ENCODE results near the gene GRID1. TPM values are rescaled to one million over a fixed set of nuclear protein-coding genes. Genes with fewer than 3 reads are reported as not detected.

The GRID1 gene
- total RNA-seq, 1 experiment from 2014 or later = not detected

- TF ChIP-seq CTCF (IDR thresholded peaks at IDR 0.05; ENCODE audit: unreplicated experiment) = no peak
- Mint-ChIP-seq H3K36me3 (ENCODE audit: insufficient read depth, unreplicated experiment) (no peaks in the 10 kb centered on the region), H3K27me3 (ENCODE audit: unreplicated experiment) (peaks cover 89% of the 10 kb centered on the region), H3K4me1 (ENCODE audit: low read depth, unreplicated experiment) (no peaks in the 10 kb centered on the region), H3K4me3 (ENCODE audit: low read depth, unreplicated experiment) (no peak overlapping the region), H3K9me3 (ENCODE audit: low read depth, unreplicated experiment) (no peaks in the 10 kb centered on the region), H3K27ac (ENCODE audit: unreplicated experiment) (no peak overlapping the region)
- intact Hi-C loops (cut with micrococcal nuclease; ENCODE audit: unreplicated experiment) = no loop called here
- CTCF ChIA-PET = interaction anchor here (0.5 kb wide), 1 partner anchor 13 kb away, joined by 3 read pairs; no protein-coding TSS in a partner anchor
- no peak for DNase-seq
- BruUV-seq (replicated peaks) = no TSS peak
These were observed 63.0 kb downstream of the GRID1 start for GRCh38 chr10:86303626-86304025.

GRCh38 chr10:86301971-86302370 is 64.6 kb downstream of the GRID1 start:
- Mint-ChIP-seq H3K9me3 (ENCODE audit: low read depth, unreplicated experiment) (no peaks in the 10 kb centered on the region), H3K27me3 (ENCODE audit: unreplicated experiment) (peaks cover 73% of the 10 kb centered on the region), H3K27ac (ENCODE audit: unreplicated experiment) (no peak overlapping the region), H3K4me1 (ENCODE audit: low read depth, unreplicated experiment) (no peaks in the 10 kb centered on the region), H3K4me3 (ENCODE audit: low read depth, unreplicated experiment) (no peak overlapping the region), H3K36me3 (ENCODE audit: insufficient read depth, unreplicated experiment) (no peaks in the 10 kb centered on the region)
- no peak for DNase-seq
- intact Hi-C loops (cut with micrococcal nuclease; ENCODE audit: unreplicated experiment) = no loop called here
- CTCF ChIA-PET = no interaction called here
- TF ChIP-seq CTCF (IDR thresholded peaks at IDR 0.05; ENCODE audit: unreplicated experiment) = no peak
- no TSS peak for BruUV-seq (replicated peaks)

- TF ChIP-seq CTCF (IDR thresholded peaks at IDR 0.05; ENCODE audit: unreplicated experiment) = no peak
- H3K4me3 Mint-ChIP-seq (ENCODE audit: low read depth, unreplicated experiment) = no peak overlapping the region
- H3K36me3 Mint-ChIP-seq (ENCODE audit: insufficient read depth, unreplicated experiment) = no peaks in the 10 kb centered on the region
- no peaks in the 10 kb centered on the region for H3K4me1 Mint-ChIP-seq (ENCODE audit: low read depth, unreplicated experiment)
- no peak for DNase-seq
- peaks cover 70% of the 10 kb centered on the region for H3K27me3 Mint-ChIP-seq (ENCODE audit: unreplicated experiment)
- CTCF ChIA-PET = no interaction called here
- H3K27ac Mint-ChIP-seq (ENCODE audit: unreplicated experiment) = no peak overlapping the region
- intact Hi-C loops (cut with micrococcal nuclease; ENCODE audit: unreplicated experiment) = no loop called here
- BruUV-seq (replicated peaks) = no TSS peak
- no peaks in the 10 kb centered on the region for H3K9me3 Mint-ChIP-seq (ENCODE audit: low read depth, unreplicated experiment)
These were observed 65.4 kb downstream of the GRID1 start for GRCh38 chr10:86300931-86301830.

- TF ChIP-seq CTCF (IDR thresholded peaks at IDR 0.05; ENCODE audit: unreplicated experiment) = no peak
- H3K4me3 Mint-ChIP-seq (ENCODE audit: low read depth, unreplicated experiment) = no peak overlapping the region
- H3K27me3 Mint-ChIP-seq (ENCODE audit: unreplicated experiment) = peaks cover 71% of the 10 kb centered on the region
- intact Hi-C loops (cut with micrococcal nuclease; ENCODE audit: unreplicated experiment) = no loop called here
- CTCF ChIA-PET = no interaction called here
- H3K27ac Mint-ChIP-seq (ENCODE audit: unreplicated experiment) = no peak overlapping the region
- no peaks in the 10 kb centered on the region for H3K4me1 Mint-ChIP-seq (ENCODE audit: low read depth, unreplicated experiment)
- no TSS peak for BruUV-seq (replicated peaks)
- DNase-seq = no peak
- no peaks in the 10 kb centered on the region for H3K36me3 Mint-ChIP-seq (ENCODE audit: insufficient read depth, unreplicated experiment)
- no peaks in the 10 kb centered on the region for H3K9me3 Mint-ChIP-seq (ENCODE audit: low read depth, unreplicated experiment)
These were observed 66.1 kb downstream of the GRID1 start for GRCh38 chr10:86300399-86300925.
